Measurements from ENCODE around the gene STRN. TPM values are rescaled to one million over a fixed set of nuclear protein-coding genes. Genes with fewer than 3 reads are reported as not detected.

The STRN gene, protein sequence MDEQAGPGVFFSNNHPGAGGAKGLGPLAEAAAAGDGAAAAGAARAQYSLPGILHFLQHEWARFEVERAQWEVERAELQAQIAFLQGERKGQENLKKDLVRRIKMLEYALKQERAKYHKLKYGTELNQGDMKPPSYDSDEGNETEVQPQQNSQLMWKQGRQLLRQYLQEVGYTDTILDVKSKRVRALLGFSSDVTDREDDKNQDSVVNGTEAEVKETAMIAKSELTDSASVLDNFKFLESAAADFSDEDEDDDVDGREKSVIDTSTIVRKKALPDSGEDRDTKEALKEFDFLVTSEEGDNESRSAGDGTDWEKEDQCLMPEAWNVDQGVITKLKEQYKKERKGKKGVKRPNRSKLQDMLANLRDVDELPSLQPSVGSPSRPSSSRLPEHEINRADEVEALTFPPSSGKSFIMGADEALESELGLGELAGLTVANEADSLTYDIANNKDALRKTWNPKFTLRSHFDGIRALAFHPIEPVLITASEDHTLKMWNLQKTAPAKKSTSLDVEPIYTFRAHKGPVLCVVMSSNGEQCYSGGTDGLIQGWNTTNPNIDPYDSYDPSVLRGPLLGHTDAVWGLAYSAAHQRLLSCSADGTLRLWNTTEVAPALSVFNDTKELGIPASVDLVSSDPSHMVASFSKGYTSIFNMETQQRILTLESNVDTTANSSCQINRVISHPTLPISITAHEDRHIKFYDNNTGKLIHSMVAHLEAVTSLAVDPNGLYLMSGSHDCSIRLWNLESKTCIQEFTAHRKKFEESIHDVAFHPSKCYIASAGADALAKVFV
- total RNA-seq: 15.6 and 17.7 TPM in 2 replicates

DNA sequence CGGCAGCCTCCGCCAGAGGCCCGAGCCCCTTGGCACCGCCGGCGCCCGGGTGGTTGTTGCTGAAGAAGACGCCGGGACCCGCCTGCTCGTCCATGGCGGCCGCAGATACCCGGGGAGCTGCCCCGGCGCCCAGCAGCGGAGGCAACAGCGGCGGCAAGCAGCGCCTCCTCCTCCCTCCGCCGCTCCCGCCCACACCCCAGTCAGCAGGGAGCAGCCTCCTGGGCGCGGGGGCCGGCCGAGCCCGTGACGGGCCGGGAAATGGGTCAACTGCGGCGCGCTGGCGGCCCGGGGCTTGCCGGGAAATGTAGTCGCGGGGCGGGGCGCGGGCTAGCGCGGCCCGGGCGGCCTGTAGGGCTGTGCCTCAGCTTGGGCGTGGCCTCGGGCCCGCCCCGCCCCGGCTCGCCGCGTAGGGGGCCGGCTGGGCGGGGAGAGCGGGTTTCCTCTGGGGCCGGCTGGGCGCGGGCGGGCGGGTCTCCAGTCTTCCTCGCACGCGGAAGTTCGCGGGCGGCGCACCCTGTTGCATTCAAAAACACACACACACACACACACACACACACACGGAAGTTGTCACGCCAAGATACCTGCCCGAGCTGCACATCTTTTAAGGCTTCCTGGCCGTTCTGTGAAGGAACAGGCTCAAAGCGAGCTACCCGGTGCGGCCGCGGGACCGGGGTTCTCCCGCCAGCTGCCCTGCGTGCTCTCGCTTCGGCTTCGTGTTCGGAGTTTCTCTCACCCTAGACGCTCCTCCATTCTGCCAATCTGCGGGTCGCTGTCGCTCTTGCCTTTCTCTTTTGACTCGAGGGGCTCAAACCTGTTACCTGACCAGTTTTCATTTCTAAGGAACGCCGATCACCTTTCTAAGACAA, at the start of gene STRN:
TSS of gene STRN (minus strand) at position 167 of the 866 bp plus-strand sequence. CDS start at position 94, 73 bp downstream.

Other genes with a start within 250 kb of the STRN start
- 20.5 and 26.2 TPM in 2 replicates for gene HEATR5B, start 117.8 kb upstream of the STRN start, total RNA-seq
- gene GPATCH11, start 118.0 kb upstream of the STRN start, total RNA-seq: 5.8 and 7.1 TPM in 2 replicates
- gene EIF2AK2, start 190.4 kb upstream of the STRN start, total RNA-seq: 17.5 and 23.5 TPM in 2 replicates
- not detected in 2 replicates for gene SULT6B1, start 222.1 kb upstream of the STRN start, total RNA-seq
- gene CEBPZOS, start 230.0 kb upstream of the STRN start, total RNA-seq: 8.6 and 10.8 TPM in 2 replicates